ENCODE data around the gene PRDM2. TPM values are rescaled to one million over a fixed set of nuclear protein-coding genes. Genes with fewer than 3 reads are reported as not detected.

The PRDM2 gene
- total RNA-seq, 2 donors from 2014 or later = 29.9 to 36.3 TPM

DNA sequence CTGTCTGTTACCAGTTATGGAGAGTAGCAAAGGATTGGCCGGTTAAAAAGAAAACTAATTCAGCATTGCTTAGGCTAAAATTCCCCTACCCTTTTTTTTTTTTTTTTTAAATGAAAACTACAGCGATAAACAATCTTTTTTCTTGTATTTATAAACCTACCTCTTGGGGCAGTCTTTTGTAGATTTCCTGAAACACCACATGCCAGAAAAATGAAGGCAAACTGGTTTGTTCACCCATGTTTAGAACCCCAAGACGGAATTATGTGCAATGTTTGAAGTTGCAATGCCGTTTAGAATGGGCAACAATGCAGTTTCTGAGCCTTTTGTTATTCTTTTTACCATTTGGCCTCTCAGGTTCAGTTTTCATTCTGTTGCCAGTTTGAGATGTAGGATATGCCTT is 59.1 kb downstream of the PRDM2 start:
- intact Hi-C loops (cut with DNase I) = loop anchor here in 1 of 2 donors (5.0 kb wide), 1 partner anchor 33 kb away; no protein-coding TSS in a partner anchor
- DNase-seq = no peak
- ATAC-seq = no peak

DNA sequence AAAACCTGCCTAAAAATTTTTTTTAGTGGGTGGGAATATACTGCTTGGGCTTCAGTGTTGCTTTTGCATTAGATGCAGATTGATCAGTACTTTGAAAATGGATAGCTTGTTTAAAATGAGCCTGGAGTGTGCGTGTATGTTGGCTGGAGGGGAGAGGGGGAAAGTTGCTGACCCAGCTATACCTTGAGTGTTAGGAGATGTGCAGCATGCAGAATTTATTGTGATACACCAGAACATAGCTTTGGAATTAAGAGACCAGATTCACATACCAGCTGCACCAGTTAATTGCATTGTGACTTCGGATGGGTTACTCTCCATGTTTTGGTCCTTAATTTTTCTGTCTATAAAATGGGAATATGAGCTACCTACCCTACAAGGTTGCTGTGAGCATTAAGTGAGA is 60.4 kb downstream of the PRDM2 start:
- intact Hi-C loops (cut with DNase I) = no loop called here
- DNase-seq (no peak), ATAC-seq (no peak)

DNA sequence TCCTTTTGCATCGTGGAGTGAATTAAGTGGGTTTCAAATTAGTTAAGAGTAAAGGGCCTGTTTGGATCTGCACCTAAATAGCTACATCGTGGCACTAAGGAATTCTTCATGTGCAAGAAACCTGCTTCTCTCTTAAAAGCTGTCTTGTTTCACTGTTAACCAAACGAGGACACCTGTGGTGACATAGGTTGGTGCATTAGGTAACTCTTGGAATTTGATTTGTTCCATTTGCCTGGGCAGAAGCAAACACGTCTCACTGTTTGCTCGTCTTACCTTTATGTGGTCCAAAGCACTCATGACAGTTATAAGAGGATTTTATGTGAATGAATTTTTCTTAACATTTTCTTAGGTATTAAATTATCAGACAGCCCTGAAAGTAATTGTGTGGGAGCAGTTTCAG is 60.9 kb downstream of the PRDM2 start:
- ATAC-seq = no peak
- intact Hi-C loops (cut with DNase I) = no loop called here

DNA sequence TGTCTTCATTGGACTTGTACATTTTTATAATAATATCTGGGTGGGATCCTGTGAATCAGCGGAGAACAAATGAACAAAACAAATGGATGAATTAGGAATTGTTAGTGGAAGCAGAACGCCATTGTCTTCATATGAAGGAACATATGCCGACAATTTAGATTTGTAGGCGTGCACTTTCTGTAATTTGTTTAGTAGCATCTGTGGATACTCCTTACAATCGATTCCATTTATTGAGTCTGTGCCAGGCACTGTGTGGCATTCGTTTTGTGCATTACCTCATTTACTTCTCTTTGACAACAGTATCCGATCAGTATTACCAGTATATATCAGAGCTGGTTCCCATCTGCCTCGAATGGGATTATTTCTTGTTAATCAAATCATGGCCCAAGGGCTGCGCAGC is 61.9 kb downstream of the PRDM2 start:
- ATAC-seq = no peak

More for the DNA sequence above, 60.9 kb downstream of the PRDM2 start:
- no peak for DNase-seq

DNA sequence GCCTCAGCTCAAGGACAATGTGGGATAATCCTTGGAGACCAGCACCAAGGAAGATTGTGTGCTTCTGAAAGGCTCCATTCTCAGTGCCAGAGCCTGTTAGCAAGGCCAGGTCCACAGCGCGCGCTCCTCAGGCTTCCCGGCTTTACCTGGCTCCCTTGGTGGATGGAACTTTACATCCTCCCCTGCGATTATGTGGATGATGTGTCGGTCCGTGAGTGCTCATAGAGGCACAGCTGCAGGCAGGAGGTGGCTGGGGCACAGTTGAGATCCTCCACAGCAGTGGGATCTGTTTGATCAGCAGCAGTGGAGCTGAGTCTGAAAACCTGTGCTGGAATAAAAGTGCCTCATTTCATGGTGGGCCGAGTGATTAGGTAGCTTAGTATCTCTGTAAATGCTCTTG is 62.7 kb downstream of the PRDM2 start:
- ATAC-seq = no peak
- no peak for DNase-seq
- intact Hi-C loops (cut with DNase I) = no loop called here

More for the DNA sequence above, 61.9 kb downstream of the PRDM2 start:
- no peak for DNase-seq
- intact Hi-C loops (cut with DNase I) = no loop called here

DNA sequence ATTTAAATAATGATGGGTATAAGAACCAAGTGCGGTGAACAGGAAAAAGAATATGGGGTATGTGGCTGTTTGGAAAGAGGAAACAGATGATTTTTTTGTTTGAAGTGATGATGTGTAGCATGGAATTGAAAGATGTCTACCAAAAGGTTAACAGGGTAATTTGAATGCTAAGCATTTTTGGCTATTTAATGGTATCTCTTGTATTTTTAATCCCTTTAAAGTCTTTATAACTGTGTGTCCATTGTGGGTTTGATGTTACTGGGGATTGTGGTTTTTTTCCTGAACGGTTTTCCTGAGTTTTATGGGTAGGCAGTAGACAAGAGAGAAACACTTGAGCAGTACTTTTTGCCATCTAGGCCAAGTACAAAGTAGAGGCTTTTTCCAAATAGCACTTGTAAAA is 63.2 kb downstream of the PRDM2 start:
- DNase-seq = no peak
- no peak for ATAC-seq
- intact Hi-C loops (cut with DNase I) = no loop called here

DNA sequence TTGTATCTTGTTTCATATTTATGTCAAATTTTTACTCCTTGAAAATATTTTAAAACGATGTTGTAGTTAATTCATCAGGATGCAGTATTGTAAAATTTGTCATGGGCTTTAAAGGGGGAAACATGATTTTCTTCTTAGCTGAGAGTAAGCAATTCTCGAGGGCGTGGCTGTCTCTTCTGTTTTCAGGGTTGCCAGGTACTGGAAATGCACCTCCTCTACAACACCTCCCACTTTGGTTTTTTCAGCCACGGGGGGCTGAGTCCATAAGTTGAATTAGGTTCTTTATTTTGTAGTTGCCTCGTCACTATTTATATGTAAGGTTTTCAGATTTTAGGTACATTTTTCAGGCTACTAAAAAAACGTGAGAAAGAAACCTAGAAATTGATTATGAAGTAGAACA is 64.0 kb downstream of the PRDM2 start:
- intact Hi-C loops (cut with DNase I) = no loop called here
- no peak for DNase-seq
- no peak for ATAC-seq

DNA sequence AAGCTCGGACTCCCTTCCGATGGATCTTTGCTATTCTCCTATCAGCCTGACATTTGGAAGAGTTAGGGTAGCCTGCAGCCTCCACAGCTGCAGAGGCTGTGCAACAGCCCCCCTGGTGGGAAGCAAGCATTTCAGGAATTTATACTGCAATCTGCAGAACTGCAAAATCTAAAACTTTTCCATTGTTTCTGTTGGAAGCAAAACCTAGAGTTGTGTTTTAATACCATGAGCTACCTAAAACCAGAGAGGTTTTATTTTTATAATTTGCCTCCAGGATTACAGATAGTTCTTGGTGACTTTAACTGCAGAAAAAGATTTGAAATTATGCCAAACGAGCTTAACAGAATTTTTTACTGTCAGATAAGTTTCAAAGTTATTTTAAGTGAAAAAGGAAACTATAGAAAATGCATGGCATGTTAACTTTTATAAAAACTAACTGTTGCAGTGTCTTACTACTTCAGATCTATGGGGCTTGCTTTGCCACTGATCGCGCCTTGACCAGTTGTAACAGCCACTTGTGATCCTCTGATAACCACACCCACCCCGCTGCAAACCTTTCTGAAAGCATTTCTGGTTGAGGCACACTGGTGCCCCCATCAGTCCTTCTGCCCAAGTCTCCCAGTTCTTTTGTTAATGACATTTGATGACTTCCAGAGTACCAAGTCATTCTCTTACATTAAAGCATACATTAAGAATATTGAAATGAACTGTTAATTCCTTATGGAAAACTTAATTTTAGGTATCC is 64.8 kb downstream of the PRDM2 start:
- ATAC-seq (peak; percentile 30 to 60), DNase-seq (no peak)
- intact Hi-C loops (cut with DNase I) = no loop called here

DNA sequence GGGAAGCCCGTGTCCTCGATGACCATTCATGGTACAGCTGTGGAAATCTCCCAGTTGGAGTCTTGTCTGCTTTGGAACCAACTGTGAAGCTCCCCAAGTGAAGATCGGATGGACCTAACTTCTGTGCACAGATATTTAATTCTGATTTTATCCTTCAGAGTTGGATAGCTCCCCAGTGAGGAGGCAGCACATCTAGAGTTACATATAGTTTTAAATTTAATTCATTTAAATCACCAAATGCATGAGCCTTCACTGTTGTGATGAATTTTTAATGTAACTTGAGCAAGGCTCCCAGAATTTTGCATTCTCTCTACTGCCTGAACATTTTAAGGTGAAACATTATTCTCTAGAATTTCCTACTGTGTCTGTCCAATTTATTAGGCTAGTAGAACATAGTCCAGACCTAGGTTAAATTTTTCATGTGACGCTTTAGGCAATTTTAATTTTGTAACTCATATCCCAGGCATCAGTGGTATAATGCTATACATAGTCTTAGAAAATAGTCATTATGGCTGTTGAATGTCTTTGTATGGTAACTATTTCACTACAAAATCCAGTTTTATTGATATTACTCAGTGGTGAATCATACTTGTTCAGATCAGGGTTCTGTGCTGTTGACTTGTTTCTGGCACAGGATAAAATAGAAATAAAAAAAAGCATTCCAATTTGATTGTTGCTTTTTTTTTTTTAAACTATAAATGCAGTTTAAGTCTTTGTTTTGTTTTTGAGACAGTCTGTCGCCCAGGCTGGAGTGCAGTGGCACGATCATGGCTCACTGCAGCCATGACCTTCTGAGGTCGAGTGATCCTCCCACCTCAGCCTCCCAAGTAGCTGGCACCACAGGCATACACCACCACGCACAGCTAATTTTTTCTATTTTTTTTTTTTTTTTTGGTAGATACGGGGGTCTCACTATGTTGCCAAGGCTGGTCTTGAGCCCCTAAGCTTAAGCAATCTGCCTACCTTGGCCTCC is 66.9 kb downstream of the PRDM2 start:
- intact Hi-C loops (cut with DNase I) = no loop called here
- peak in 1 of 2 donors; percentile 38 for ATAC-seq
- no peak for DNase-seq

DNA sequence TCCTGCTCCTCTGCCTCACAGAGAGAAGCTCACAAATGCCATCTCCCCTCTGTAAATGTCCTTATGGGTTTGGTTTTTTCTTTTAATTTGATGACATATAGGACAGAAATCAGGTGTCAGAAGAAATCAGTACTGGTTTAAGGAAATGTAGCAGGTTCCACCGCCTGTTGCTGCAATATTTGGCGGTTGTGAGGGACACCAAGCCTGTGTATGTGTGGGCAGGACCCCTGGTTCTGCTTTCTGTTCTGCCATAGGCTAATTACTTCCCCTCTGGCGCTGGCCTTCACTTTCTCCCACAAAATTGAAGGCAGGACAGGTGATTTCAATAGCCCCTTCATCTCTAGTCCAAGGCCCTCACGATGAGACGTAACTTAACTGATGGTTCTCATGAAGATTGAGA is 69.2 kb downstream of the PRDM2 start:
- ATAC-seq (no peak), DNase-seq (no peak)
- intact Hi-C loops (cut with DNase I) = no loop called here

DNA sequence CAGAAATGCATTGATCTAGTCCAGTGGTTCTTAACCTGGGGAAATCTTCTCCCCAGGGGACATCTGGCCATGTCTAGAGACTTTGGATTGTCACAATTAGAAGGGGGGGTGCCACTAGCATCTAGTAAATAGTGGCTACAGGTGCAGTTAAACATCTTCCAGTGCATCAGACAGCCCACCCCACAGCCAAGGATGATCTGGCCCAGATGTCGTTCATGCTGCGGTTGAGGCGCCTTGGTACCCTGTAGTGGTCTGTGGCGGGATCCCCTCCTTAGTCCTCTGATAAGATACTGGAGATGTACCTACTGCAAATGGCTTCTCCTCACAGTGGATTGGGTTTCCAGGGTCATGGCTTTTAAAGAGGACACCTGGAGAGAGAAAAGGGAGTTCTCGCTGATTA is 69.8 kb downstream of the PRDM2 start:
- intact Hi-C loops (cut with DNase I) = no loop called here
- ATAC-seq = no peak
- DNase-seq = no peak

DNA sequence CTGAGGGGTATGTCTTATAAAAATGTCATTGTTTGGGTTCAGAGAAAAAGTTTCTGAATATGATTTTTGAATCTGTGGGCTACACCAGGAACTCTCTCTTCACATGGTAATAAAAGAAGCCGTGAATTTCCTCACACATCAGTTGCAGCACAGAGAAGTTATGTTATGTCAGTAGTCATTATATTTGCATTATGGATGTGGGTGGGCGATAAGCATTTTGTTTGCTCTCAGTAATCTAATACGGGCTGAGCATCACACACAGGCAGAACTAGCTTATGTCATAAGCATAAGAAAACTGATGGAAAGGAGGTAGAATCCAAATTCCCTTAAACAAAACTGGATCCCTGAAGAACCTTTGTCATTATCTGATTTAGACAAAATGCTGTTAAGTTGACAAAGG is 70.8 kb downstream of the PRDM2 start:
- intact Hi-C loops (cut with DNase I) = no loop called here
- no peak for ATAC-seq
- no peak for DNase-seq

DNA sequence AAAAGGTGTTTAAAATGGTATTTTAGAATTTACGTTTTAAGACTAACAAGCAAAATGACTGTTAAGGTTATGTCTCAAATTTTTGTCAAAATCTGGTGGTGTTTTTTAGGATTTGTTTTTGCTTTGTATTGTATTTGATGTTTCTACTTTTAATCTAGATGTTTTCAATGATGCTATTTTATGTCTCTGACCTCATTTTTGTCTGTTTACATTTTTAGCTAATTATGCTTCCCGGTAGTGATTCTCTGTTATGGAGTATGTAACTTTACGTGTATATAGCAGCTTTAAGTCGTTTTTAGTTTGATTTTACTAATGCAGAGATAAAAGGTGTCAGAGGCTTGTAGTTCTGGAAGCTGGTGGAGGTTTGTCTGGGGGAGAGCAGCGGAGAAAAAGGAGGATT is 71.8 kb downstream of the PRDM2 start:
- intact Hi-C loops (cut with DNase I) = no loop called here
- no peak for DNase-seq
- no peak for ATAC-seq

DNA sequence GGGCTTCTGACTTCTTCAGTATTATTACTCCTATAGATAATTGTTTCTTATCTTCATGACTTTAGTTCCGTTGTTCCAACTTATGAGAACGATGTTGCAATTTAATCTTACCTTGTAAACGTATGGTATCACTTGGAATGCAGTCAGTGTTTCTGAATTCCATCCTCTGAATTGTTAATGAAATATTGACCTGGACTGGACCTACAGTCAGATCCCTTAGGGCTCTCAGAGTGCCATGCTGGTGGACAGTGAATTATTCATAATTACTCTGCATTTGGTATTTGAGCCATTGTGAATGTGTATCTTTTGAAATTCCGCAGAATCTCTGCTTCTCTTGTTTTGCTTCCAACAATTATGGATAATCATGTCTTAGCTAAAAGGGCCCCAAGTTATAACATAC is 72.3 kb downstream of the PRDM2 start:
- intact Hi-C loops (cut with DNase I) = no loop called here
- DNase-seq = no peak
- ATAC-seq = no peak

DNA sequence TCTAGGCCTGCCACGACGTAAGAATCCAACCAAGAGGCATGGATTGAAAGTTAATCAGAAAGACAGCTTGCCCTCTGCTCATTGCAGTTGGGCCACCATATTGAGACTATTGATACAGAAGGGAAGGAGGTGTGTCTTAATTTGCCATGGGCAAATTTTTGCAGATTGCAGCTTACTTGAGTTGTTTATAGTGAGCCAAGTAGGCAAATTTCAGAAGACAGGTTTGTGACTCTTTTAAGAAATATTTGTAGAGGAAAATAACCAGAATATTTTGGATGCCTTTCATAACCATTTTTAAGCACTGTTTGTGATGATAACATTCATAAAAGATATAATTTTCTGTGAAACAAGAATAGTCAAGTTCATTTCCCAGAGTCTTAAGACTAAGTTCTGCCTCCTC is 74.1 kb downstream of the PRDM2 start:
- intact Hi-C loops (cut with DNase I) = no loop called here
- DNase-seq (no peak), ATAC-seq (no peak)

DNA sequence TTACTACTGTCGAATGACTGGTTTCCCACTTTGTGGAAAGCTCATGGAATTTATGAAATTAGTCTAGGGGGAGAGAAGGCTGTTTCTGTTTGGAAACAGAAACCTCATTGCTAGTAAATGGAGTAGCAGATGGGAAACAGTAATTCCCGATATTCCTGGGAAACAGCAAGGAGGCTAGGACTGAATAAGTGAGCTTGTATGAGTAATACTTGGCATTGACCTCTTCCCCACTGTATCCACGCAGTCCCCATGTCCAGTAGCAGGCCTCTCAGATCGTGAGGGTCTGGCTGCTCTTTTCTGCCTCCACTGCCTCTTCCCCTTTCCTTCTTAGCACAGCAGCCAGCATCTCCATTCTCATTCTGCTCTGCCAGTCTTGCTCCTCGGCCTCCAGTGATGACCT is 75.5 kb downstream of the PRDM2 start:
- ATAC-seq (peak in 1 of 2 donors; percentile 23), DNase-seq (no peak)
- intact Hi-C loops (cut with DNase I) = no loop called here

DNA sequence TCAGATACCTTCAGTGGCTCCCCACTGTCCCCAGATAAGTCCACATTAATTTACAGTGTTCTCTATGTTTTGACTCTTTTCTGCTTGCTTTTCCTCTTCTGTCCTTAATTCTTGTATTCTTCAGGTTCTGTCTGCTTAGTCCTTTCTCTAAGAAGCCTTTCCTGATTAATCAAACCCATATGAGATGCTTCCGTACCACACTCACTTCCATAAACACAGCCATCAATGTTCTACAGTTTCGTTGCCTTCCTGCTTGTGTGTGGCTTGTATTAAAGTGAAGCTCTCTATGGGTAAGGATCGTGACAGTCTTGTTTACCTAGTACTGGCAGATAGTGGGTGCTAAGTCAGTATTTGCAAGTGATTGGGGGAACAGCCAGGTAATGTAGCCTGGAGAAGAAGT is 75.9 kb downstream of the PRDM2 start:
- no peak for ATAC-seq
- intact Hi-C loops (cut with DNase I) = no loop called here
- no peak for DNase-seq

DNA sequence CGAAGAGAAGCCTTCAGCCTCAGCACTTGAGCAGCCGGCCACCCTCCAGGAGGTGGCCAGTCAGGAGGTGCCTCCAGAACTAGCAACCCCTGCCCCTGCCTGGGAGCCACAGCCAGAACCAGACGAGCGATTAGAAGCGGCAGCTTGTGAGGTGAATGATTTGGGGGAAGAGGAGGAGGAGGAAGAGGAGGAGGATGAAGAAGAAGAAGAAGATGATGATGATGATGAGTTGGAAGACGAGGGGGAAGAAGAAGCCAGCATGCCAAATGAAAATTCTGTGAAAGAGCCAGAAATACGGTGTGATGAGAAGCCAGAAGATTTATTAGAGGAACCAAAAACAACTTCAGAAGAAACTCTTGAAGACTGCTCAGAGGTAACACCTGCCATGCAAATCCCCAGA is 78.4 kb downstream of the PRDM2 start:
- DNase-seq = no peak
- no peak for ATAC-seq
- intact Hi-C loops (cut with DNase I) = no loop called here

DNA sequence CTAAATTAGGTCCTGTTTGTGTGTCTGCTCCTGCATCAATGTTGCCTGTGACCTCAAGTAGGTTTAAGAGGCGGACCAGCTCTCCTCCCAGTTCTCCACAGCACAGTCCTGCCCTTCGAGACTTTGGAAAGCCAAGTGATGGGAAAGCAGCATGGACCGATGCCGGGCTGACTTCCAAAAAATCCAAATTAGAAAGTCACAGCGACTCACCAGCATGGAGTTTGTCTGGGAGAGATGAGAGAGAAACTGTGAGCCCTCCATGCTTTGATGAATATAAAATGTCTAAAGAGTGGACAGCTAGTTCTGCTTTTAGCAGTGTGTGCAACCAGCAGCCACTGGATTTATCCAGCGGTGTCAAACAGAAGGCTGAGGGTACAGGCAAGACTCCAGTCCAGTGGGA is 79.9 kb downstream of the PRDM2 start:
- intact Hi-C loops (cut with DNase I) = no loop called here
- DNase-seq = no peak
- no peak for ATAC-seq

DNA sequence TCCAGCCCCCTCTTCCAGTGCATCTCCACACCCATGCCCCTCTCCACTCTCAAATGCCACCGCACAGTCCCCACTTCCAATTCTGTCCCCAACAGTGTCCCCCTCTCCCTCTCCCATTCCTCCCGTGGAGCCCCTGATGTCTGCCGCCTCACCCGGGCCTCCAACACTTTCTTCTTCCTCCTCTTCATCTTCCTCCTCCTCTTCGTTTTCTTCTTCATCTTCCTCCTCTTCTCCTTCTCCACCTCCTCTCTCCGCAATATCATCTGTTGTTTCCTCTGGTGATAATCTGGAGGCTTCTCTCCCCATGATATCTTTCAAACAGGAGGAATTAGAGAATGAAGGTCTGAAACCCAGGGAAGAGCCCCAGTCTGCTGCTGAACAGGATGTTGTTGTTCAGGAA is 80.8 kb downstream of the PRDM2 start:
- intact Hi-C loops (cut with DNase I) = no loop called here
- ATAC-seq (no peak), DNase-seq (no peak)

DNA sequence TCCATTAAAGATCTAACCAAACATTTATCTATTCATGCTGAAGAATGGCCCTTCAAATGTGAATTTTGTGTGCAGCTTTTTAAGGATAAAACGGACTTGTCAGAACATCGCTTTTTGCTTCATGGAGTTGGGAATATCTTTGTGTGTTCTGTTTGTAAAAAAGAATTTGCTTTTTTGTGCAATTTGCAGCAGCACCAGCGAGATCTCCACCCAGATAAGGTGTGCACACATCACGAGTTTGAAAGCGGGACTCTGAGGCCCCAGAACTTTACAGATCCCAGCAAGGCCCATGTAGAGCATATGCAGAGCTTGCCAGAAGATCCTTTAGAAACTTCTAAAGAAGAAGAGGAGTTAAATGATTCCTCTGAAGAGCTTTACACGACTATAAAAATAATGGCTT is 81.2 kb downstream of the PRDM2 start:
- intact Hi-C loops (cut with DNase I) = no loop called here
- DNase-seq = no peak
- no peak for ATAC-seq
